Measurements from ENCODE around the gene RFX1. TPM values are rescaled to one million over a fixed set of nuclear protein-coding genes. Genes with fewer than 3 reads are reported as not detected.

RFX1 gene
- total and polyA plus RNA-seq, 2 of the 13 experiments (the other 11 are each of a cell fraction or from before 2014, with no cell fraction given) = 1.1 to 1.3 TPM

GRCh38 chr19:14004619-14005348 lies 1.3 kb downstream of the RFX1 start:
- H3K4me3 ChIP-seq (replicated peaks in 1 of 3; ENCODE audit: insufficient read depth in 1 of 3, low read depth in 2 of 3, low read length in 3 of 3) = peak overlapping the region; percentile 28 to 97 (median 87); a peak in 5 of 6 replicates
- no peaks in the 10 kb centered on the region; a peak in 1 of 5 replicates for H3K36me3 ChIP-seq (replicated peaks in 1 of 2; ENCODE audit: control insufficient read depth in 1 of 2, insufficient read depth in 2 of 2, low read length in 2 of 2)
- peak overlapping the region; percentile 96 for H3K27ac ChIP-seq (ENCODE audit: extremely low read length, insufficient read depth, low read length)
- intact Hi-C loops (cut with micrococcal nuclease; ENCODE audit: unreplicated experiment) (loop anchor here (5.0 kb wide), 1 partner anchor 68 kb away; the partner anchor contains the start of gene MISP3), in situ Hi-C loops (cut with HindIII; ENCODE audit: extremely low pct_ligation_motif_present, low pct_unique_long_range_greater_than_20kb) (no loop called here)
- ChIA-PET POLR2A (no interaction called here), CTCF (ENCODE audit: low intra/inter-chr PET ratio, low total read pairs) (no interaction called here)
- ATAC-seq = no peak
- peaks cover 19% of the 10 kb centered on the region for H3K4me1 ChIP-seq (ENCODE audit: insufficient read depth, low read length)
- H3K9me3 ChIP-seq (ENCODE audit: low read length) = no peaks in the 10 kb centered on the region
- H3K79me2 ChIP-seq (ENCODE audit: insufficient read depth, low read length) = peaks cover 5% of the 10 kb centered on the region
- H4K20me1 ChIP-seq (ENCODE audit: insufficient read depth, low read length) = no peaks in the 10 kb centered on the region; the same call in 1 of the 2 replicates
- DNase-seq (ENCODE audit: low spot score) = peak; percentile 58
- H2AFZ ChIP-seq (ENCODE audit: low read length) = peak overlapping the region; percentile 46
- H3K27me3 ChIP-seq (ENCODE audit: control insufficient read depth in 1 of 2, insufficient read depth in 2 of 2, low read length in 2 of 2) = no peaks in the 10 kb centered on the region; a peak in 1 of 5 replicates
- FAIRE-seq = no peak
- H3K4me2 ChIP-seq (ENCODE audit: low read depth, low read length) = peak overlapping the region; percentile 71
- no TSS peak for BruUV-seq (replicated peaks)
- WGBS (ENCODE audit: low lambda C conversion rate) = 38% methylated on average over 14 of the region's 14 CpGs
- peak overlapping the region; percentile 67 for H3K9ac ChIP-seq (ENCODE audit: insufficient read depth, low read depth, low read length)
- TF ChIP-seq ZNF747 (CRISPR knock-in tag; IDR thresholded peaks at IDR 0.05; ENCODE audit: borderline replicate concordance) = no peak
- no peak for TF ChIP-seq BCLAF1 (IDR thresholded peaks at IDR 0.05)
- TF ChIP-seq MTF1 (CRISPR knock-in tag; IDR thresholded peaks at IDR 0.05) = no peak
- TF ChIP-seq CBX1 (IDR thresholded peaks at IDR 0.05; ENCODE audit: low read depth) = no peak
- no peak for TF ChIP-seq ZNF782 (CRISPR knock-in tag; IDR thresholded peaks at IDR 0.05; ENCODE audit: borderline replicate concordance)
- no peak for TF ChIP-seq RXRB (CRISPR knock-in tag; IDR thresholded peaks at IDR 0.05; ENCODE audit: borderline replicate concordance)
- 0 out of 2 replicates have a peak, but pooled peaks have one; percentile 10 for TF ChIP-seq ARNTL (CRISPR knock-in tag; IDR thresholded peaks at IDR 0.05)
- TF ChIP-seq THRA (CRISPR knock-in tag; IDR thresholded peaks at IDR 0.05; ENCODE audit: borderline replicate concordance) = no peak
- TF ChIP-seq THYN1 (CRISPR knock-in tag; IDR thresholded peaks at IDR 0.05; ENCODE audit: borderline replicate concordance, low read depth) = no peak
- no peak for TF ChIP-seq PRPF4 (IDR thresholded peaks at IDR 0.05; ENCODE audit: low read depth, low read length, poor library complexity, severe bottlenecking)
- TF ChIP-seq FOXO1 (CRISPR knock-in tag; IDR thresholded peaks at IDR 0.05) = no peak
- no peak for TF ChIP-seq HNF1A (IDR thresholded peaks at IDR 0.05; ENCODE audit: low read depth)
- TF ChIP-seq HNF1A (CRISPR knock-in tag; IDR thresholded peaks at IDR 0.05; ENCODE audit: borderline replicate concordance) = no peak
- no peak for TF ChIP-seq ZNF879 (CRISPR knock-in tag; IDR thresholded peaks at IDR 0.05)
- TF ChIP-seq ZNF713 (CRISPR knock-in tag; IDR thresholded peaks at IDR 0.05) = no peak
- TF ChIP-seq SIN3A (IDR thresholded peaks at IDR 0.05; ENCODE audit: borderline replicate concordance, low read depth, low read length) = peak; percentile 62; the same call in 1 of the 2 replicates
